Measurements from ENCODE around the gene PYDC1. TPM values are rescaled to one million over a fixed set of nuclear protein-coding genes. Genes with fewer than 3 reads are reported as not detected.

The PYDC1 gene
- polyA plus RNA-seq, 2 of the 4 experiments (the other 2 are of a cell fraction): not detected

- no peak for ATAC-seq
- 88% methylated on average over 10 of the region's 10 CpGs for WGBS (ENCODE audit: missing lambda C conversion rate)
- ChIA-PET POLR2A (no interaction called here), CTCF (interaction anchor here (0.6 to 0.9 kb wide), 4 partner anchors 14 to 256 kb away, joined by 3 to 4 read pairs (median 3); partner anchors contain the start of gene ZNF843)
- Histone ChIP-seq H3K9me3 (no peaks in the 10 kb centered on the region), H3K4me1 (peaks cover 24% of the 10 kb centered on the region), H3K4me3 (no peak overlapping the region), H3K4me2 (no peak overlapping the region), H3K27ac (no peak overlapping the region)
- FAIRE-seq: no peak
- no peak for DNase-seq (ENCODE audit: low read depth in 1 of 2, low spot score in 1 of 2)
- TF ChIP-seq CEBPB (IDR thresholded peaks at IDR 0.05): no peak
- 0 out of 2 replicates have a peak, but pooled peaks have one; percentile 48 for TF ChIP-seq TFCP2L1 (CRISPR knock-in tag; IDR thresholded peaks at IDR 0.05)
- no peak for TF ChIP-seq POLR2A (IDR thresholded peaks at IDR 0.05; ENCODE audit: low read length)
- peak; percentile 64; the same call in 1 of the 2 replicates for TF ChIP-seq RARB (CRISPR knock-in tag; IDR thresholded peaks at IDR 0.05)
- peak; percentile 71; the same call in 1 of the 2 replicates for TF ChIP-seq HOXA7 (CRISPR knock-in tag; IDR thresholded peaks at IDR 0.05)
- TF ChIP-seq TP53 (CRISPR knock-in tag; IDR thresholded peaks at IDR 0.05): peak; percentile 24; the same call in 1 of the 2 replicates
Observed at GRCh38 chr16:31186930-31187807, 29.8 kb downstream of the PYDC1 start.

- H3K4me2 ChIP-seq: no peak overlapping the region
- H3K4me1 ChIP-seq: peaks cover 29% of the 10 kb centered on the region
- H3K4me3 ChIP-seq: no peak overlapping the region
- DNase-seq (ENCODE audit: low read depth in 1 of 2, low spot score in 1 of 2): no peak
- 96% methylated on average over 7 of the region's 7 CpGs for WGBS (ENCODE audit: missing lambda C conversion rate)
- POLR2A ChIA-PET: interaction anchor here (1.2 kb wide), 1 partner anchor 69 kb away, joined by 3 read pairs; the partner anchor contains the start of gene KAT8
- no peak for ATAC-seq
- TF ChIP-seq USF2 (IDR thresholded peaks at IDR 0.05) (no peak), HOXB5 (CRISPR knock-in tag; IDR thresholded peaks at IDR 0.05) (no peak), ZC3H11A (IDR thresholded peaks at IDR 0.05) (no peak), POLR2AphosphoS2 (conservative IDR thresholded peaks at IDR 0.05; ENCODE audit: low read length) (no peak), HOXA7 (CRISPR knock-in tag; IDR thresholded peaks at IDR 0.05) (no peak), EP300 (IDR thresholded peaks at IDR 0.05) (no peak), CEBPB (IDR thresholded peaks at IDR 0.05) (no peak), FOSB (CRISPR knock-in tag; IDR thresholded peaks at IDR 0.05) (no peak), HOXB13 (CRISPR knock-in tag; IDR thresholded peaks at IDR 0.05; ENCODE audit: low read depth) (no peak)
- H3K27ac ChIP-seq: no peak overlapping the region
- H3K9me3 ChIP-seq: no peaks in the 10 kb centered on the region
- FAIRE-seq: no peak
- CTCF ChIA-PET: no interaction called here
Observed at GRCh38 chr16:31186176-31186575, 30.8 kb downstream of the PYDC1 start.

- Histone ChIP-seq H3K4me2 (no peak overlapping the region), H3K27ac (no peak overlapping the region), H3K4me1 (peaks cover 29% of the 10 kb centered on the region), H3K4me3 (no peak overlapping the region), H3K9me3 (no peaks in the 10 kb centered on the region)
- no peak for FAIRE-seq
- ChIA-PET CTCF (interaction anchor here (0.7 kb wide), 1 partner anchor 11 kb away, joined by 3 read pairs; no protein-coding TSS in a partner anchor), POLR2A (interaction anchor here (1.2 kb wide), 1 partner anchor 68 kb away, joined by 3 read pairs; the partner anchor contains the start of gene KAT8)
- no peak for ATAC-seq
- no peak for DNase-seq (ENCODE audit: low read depth in 1 of 2, low spot score in 1 of 2)
- WGBS (ENCODE audit: missing lambda C conversion rate): 73% methylated on average over 5 of the region's 5 CpGs
- 0 out of 2 replicates have a peak, but pooled peaks have one; percentile 52 for TF ChIP-seq TFCP2L1 (CRISPR knock-in tag; IDR thresholded peaks at IDR 0.05)
- no peak for TF ChIP-seq RCOR1 (IDR thresholded peaks at IDR 0.05; ENCODE audit: low read depth, low read length)
- no peak for TF ChIP-seq MAZ (IDR thresholded peaks at IDR 0.05; ENCODE audit: borderline replicate concordance, low read depth, low read length)
- no peak for TF ChIP-seq PHF8 (IDR thresholded peaks at IDR 0.05; ENCODE audit: borderline replicate concordance, low read depth)
Observed at GRCh38 chr16:31185339-31185738, 31.6 kb downstream of the PYDC1 start.

GRCh38 chr16:31184888-31185287 is 32.0 kb downstream of the PYDC1 start:
- Histone ChIP-seq H3K4me2 (no peak overlapping the region), H3K27ac (no peak overlapping the region), H3K4me1 (peaks cover 29% of the 10 kb centered on the region), H3K9me3 (no peaks in the 10 kb centered on the region), H3K4me3 (no peak overlapping the region)
- ATAC-seq: no peak
- no peak for FAIRE-seq
- TF ChIP-seq NR3C1 (IDR thresholded peaks at IDR 0.05) (no peak), CHD2 (IDR thresholded peaks at IDR 0.05; ENCODE audit: low read length, partially characterized antibody) (no peak), RNF2 (IDR thresholded peaks at IDR 0.05; ENCODE audit: borderline replicate concordance, low read depth) (no peak), ELK1 (IDR thresholded peaks at IDR 0.05; ENCODE audit: low read depth, low read length) (no peak), ZFP36 (IDR thresholded peaks at IDR 0.05; ENCODE audit: borderline replicate concordance, partially characterized antibody) (no peak), MAX (IDR thresholded peaks at IDR 0.05) (no peak), JUN (IDR thresholded peaks at IDR 0.05) (no peak), TFCP2L1 (CRISPR knock-in tag; IDR thresholded peaks at IDR 0.05) (no peak)
- ChIA-PET POLR2A (interaction anchor here (1.2 kb wide), 1 partner anchor 67 kb away, joined by 3 read pairs; the partner anchor contains the start of gene KAT8), CTCF (interaction anchor here (0.6 kb wide), 2 partner anchors 149 to 200 kb away, joined by 3 to 5 read pairs; partner anchors contain the start of gene HSD3B7)
- 95% methylated on average over 14 of the region's 14 CpGs for WGBS (ENCODE audit: missing lambda C conversion rate)
- DNase-seq (ENCODE audit: low read depth in 1 of 2, low spot score in 1 of 2): no peak
